Measurements from ENCODE around the gene GCNT4. TPM values are rescaled to one million over a fixed set of nuclear protein-coding genes. Genes with fewer than 3 reads are reported as not detected.

Gene GCNT4
- total RNA-seq, 2 donors from 2014 or later: 1.3 to 1.4 TPM

DNA sequence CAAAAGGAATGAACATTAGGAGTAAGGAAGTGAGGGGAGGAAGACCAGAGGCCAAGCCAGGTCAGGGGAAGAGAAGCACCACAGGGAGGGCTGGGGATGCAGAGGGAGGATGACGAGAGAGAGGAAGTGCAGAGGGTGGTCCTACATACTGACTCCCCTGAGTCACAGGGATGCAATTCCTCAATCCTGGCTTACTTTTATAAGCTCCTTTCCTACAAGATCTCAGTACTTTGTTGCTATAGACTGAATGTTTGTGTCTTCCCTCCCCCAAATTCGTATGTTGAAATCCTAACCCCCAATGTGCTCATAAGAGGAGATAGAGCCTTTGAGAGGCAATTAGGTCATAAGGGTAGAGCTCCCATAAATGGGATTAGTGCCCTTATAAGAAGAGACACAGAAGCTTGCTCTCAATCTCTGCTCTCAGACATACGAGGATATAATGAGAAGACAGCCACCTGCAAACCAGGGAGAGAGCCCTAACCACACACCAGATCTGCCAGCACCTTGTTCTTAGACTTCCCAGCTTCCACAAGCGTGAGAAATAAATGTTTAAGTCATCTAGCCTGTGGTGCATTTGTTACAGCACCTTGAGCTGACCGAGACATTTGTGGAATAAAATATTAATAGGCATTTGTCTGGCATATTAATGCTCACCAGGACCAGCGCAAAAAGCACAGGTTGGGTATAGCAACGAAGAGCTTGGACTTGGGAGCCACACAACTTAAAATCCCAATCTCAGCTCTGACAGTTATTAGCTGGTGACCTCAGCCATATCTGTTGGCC lies 33.4 kb downstream of the GCNT4 start:
- no peak for DNase-seq (ENCODE audit: low spot score)
- 80% methylated on average over 7 of the region's 7 CpGs for WGBS
- no peaks in the 10 kb centered on the region for H3K9me3 ChIP-seq

DNA sequence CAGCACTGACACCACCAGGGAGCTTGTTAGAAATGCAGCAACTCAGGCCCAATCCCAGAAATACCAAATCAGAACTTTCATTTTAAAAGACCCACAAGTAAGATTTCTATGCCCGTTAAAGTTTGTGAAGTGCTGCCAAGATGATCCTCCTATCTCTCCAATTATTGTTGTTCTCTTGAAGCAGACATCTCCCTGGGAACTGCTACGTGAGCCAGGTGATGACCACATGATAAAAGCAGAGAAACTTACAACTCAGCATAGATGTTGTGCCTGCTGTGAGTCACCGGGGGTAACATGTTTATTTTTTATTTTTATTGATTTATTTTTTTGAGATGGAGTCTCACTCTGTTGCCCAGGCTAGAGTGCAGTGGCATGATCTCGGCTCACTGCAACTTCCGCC lies 34.4 kb downstream of the GCNT4 start:
- no peaks in the 10 kb centered on the region for H3K4me1 ChIP-seq (replicated peaks)
- TF ChIP-seq POLR2AphosphoS5 (IDR thresholded peaks at IDR 0.05) (no peak), POLR2A (IDR thresholded peaks at IDR 0.05) (no peak)
- TF ChIP-seq, protein P1, sequence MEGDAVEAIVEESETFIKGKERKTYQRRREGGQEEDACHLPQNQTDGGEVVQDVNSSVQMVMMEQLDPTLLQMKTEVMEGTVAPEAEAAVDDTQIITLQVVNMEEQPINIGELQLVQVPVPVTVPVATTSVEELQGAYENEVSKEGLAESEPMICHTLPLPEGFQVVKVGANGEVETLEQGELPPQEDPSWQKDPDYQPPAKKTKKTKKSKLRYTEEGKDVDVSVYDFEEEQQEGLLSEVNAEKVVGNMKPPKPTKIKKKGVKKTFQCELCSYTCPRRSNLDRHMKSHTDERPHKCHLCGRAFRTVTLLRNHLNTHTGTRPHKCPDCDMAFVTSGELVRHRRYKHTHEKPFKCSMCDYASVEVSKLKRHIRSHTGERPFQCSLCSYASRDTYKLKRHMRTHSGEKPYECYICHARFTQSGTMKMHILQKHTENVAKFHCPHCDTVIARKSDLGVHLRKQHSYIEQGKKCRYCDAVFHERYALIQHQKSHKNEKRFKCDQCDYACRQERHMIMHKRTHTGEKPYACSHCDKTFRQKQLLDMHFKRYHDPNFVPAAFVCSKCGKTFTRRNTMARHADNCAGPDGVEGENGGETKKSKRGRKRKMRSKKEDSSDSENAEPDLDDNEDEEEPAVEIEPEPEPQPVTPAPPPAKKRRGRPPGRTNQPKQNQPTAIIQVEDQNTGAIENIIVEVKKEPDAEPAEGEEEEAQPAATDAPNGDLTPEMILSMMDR (IDR thresholded peaks at IDR 0.05): no peak
- WGBS: 71% methylated on average over 5 of the region's 5 CpGs
- H3K9me3 ChIP-seq: no peaks in the 10 kb centered on the region
- DNase-seq (ENCODE audit: low spot score): no peak
- no peak overlapping the region for H3K27ac ChIP-seq
- H3K36me3 ChIP-seq: no peaks in the 10 kb centered on the region
- intact Hi-C loops (cut with DNase I): no loop called here
- H3K4me3 ChIP-seq: no peak overlapping the region
- H3K27me3 ChIP-seq (replicated peaks; ENCODE audit: insufficient read depth): no peaks in the 10 kb centered on the region

More for the DNA sequence above, 33.4 kb downstream of the GCNT4 start:
- intact Hi-C loops (cut with DNase I): no loop called here
- Histone ChIP-seq H3K4me3 (no peak overlapping the region), H3K27ac (no peak overlapping the region), H3K4me1 (replicated peaks) (no peaks in the 10 kb centered on the region), H3K27me3 (replicated peaks; ENCODE audit: insufficient read depth) (no peaks in the 10 kb centered on the region), H3K36me3 (no peaks in the 10 kb centered on the region)
- no peak for TF ChIP-seq POLR2A (IDR thresholded peaks at IDR 0.05)
- TF ChIP-seq, protein P1 (IDR thresholded peaks at IDR 0.05): no peak
- no peak for TF ChIP-seq POLR2AphosphoS5 (IDR thresholded peaks at IDR 0.05)

DNA sequence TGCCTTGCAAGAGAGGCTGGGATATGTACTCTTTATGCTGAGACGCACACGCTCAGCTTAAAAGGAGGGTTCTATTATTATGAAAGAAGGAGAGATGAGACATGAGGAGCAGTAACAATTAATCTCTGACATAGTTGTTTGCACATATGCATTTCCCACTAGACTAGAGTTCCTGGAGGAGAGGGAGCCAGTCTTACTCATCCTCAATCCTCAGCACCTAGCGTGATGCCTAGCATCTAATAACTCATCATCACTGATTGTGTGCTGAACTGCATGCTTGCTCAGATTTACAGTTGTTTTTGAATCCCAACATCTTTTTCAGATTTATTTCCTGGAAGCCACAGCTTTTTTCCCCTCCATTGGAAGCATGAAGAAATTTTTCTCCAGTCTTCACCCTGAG lies 35.5 kb downstream of the GCNT4 start:
- no peak for DNase-seq (ENCODE audit: low spot score)
- intact Hi-C loops (cut with DNase I): no loop called here
- TF ChIP-seq, protein P1 (IDR thresholded peaks at IDR 0.05): no peak
- no peak for TF ChIP-seq POLR2AphosphoS5 (IDR thresholded peaks at IDR 0.05)
- no peak for TF ChIP-seq POLR2A (IDR thresholded peaks at IDR 0.05)
- H3K27me3 ChIP-seq (replicated peaks; ENCODE audit: insufficient read depth): no peaks in the 10 kb centered on the region
- H3K4me3 ChIP-seq: no peak overlapping the region
- H3K4me1 ChIP-seq (replicated peaks): no peaks in the 10 kb centered on the region
- WGBS: 81% methylated on average over 3 of the region's 3 CpGs
- H3K9me3 ChIP-seq: no peaks in the 10 kb centered on the region
- H3K27ac ChIP-seq: no peak overlapping the region
- H3K36me3 ChIP-seq: no peaks in the 10 kb centered on the region

DNA sequence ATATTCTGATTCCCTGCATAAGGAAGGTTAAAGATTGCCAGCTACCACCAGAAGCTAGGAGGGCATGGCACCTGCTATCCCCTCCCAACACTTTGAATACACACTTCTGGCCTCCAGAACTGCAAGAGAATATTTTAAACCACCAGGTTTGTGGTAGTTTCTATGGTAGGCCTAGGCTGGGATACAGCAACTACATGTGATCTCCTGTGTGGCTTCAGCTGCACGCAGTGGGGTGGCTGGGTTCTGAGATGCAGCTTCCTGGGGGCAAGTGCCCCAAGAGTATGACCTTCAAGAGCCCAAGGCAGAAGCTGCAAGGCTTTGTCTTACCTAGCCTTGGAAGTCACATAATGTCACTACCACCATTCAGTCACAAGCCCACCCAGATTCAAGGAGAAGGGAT lies 39.6 kb downstream of the GCNT4 start:
- DNase-seq (ENCODE audit: low spot score): no peak
- WGBS: 100% methylated on average over 1 of the region's 1 CpG
- H3K36me3 ChIP-seq: no peaks in the 10 kb centered on the region
- H3K27ac ChIP-seq: no peak overlapping the region
- intact Hi-C loops (cut with DNase I): no loop called here
- H3K4me1 ChIP-seq (replicated peaks): no peaks in the 10 kb centered on the region
- H3K9me3 ChIP-seq: no peaks in the 10 kb centered on the region
- H3K4me3 ChIP-seq: no peak overlapping the region
- TF ChIP-seq POLR2AphosphoS5 (IDR thresholded peaks at IDR 0.05) (no peak), POLR2A (IDR thresholded peaks at IDR 0.05) (no peak)
- TF ChIP-seq, protein P1 (IDR thresholded peaks at IDR 0.05): no peak
- H3K27me3 ChIP-seq (replicated peaks; ENCODE audit: insufficient read depth): no peaks in the 10 kb centered on the region

DNA sequence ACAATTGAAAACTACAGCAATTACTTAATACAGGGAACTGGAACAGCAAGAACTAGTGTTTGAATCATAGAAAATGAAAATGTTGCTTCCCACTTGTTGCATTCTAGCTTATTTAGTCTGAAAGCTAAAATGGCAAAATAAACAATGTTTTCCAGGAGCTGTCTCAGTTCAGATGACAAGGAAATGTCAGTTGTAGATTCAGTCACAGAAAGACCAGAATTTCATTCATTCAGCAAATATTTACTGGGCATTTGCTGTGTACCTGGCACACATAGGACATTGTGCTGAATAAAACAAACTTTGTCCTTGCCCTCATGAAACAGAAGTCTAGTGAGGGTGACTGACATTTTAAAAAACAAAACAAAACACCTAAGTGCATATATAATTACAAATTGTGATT lies 41.5 kb downstream of the GCNT4 start:
- Histone ChIP-seq H3K4me3 (no peak overlapping the region), H3K27me3 (replicated peaks; ENCODE audit: insufficient read depth) (no peaks in the 10 kb centered on the region), H3K36me3 (no peaks in the 10 kb centered on the region), H3K9me3 (no peaks in the 10 kb centered on the region), H3K4me1 (replicated peaks) (no peaks in the 10 kb centered on the region), H3K27ac (no peak overlapping the region)
- TF ChIP-seq, protein P1 (IDR thresholded peaks at IDR 0.05): no peak
- no peak for TF ChIP-seq POLR2A (IDR thresholded peaks at IDR 0.05)
- peak; percentile 18 for TF ChIP-seq POLR2AphosphoS5 (IDR thresholded peaks at IDR 0.05)
- DNase-seq (ENCODE audit: low spot score): no peak
- intact Hi-C loops (cut with DNase I): no loop called here

Measured in prostate gland (tissue), 2 donors.